HepG2 (cell line): Measurements from ENCODE around the gene SPTBN4. TPM values are rescaled to one million over a fixed set of nuclear protein-coding genes. Genes with fewer than 3 reads are reported as not detected.
A peak's percentile ranks its signal among the peaks of the same experiment; 100 is the strongest.

Experiments used
- BRCA1 ChIP-seq: sonication (generic); formaldehyde crosslinking; IDR thresholded peaks from 2 replicates; pipeline ENCODE4 v1.4.0; 2020; ENCODE audit warnings: missing genetic modification reagents
- CAMTA2 ChIP-seq: sonication (generic); formaldehyde crosslinking; IDR thresholded peaks from 2 replicates; pipeline ENCODE4 v1.4.0; 2020; ENCODE audit warnings: mild to moderate bottlenecking, missing genetic modification reagents, borderline replicate concordance
- CC2D1A ChIP-seq: sonication (generic); formaldehyde crosslinking; IDR thresholded peaks from 2 replicates; pipeline ENCODE4 v1.8.1; 2023; ENCODE audit warnings: mild to moderate bottlenecking, missing genetic modification reagents
- ELF4 ChIP-seq: sonication (generic); formaldehyde crosslinking; IDR thresholded peaks from 2 replicates; pipeline ENCODE4 v1.5.0; 2020; ENCODE audit warnings: missing genetic modification reagents, mild to moderate bottlenecking, moderate library complexity, borderline replicate concordance
- GATAD1 ChIP-seq: IDR thresholded peaks from 2 replicates; pipeline ENCODE4 v1.6.1; 2016; ENCODE audit warnings: missing genetic modification reagents, missing compliant biosample characterization
- KDM2A ChIP-seq: sonication (generic); formaldehyde crosslinking; IDR thresholded peaks from 2 replicates; pipeline ENCODE4 v1.4.0; 2020; ENCODE audit warnings: low read depth, missing genetic modification reagents, borderline replicate concordance
- KDM4B ChIP-seq: sonication (generic); formaldehyde crosslinking; IDR thresholded peaks from 2 replicates; pipeline ENCODE4 v1.4.0; 2020; ENCODE audit warnings: missing genetic modification reagents
- MLLT10 ChIP-seq: sonication (generic); formaldehyde crosslinking; IDR thresholded peaks from 2 replicates; pipeline ENCODE4 v1.4.0; 2020; ENCODE audit warnings: missing genetic modification reagents
- NR2F6 ChIP-seq, 2 experiments: IDR thresholded peaks; 2 replicates each; pipeline ENCODE4 v1.6.1; 2016; ENCODE audit warnings: antibody characterized with exemption in 1 of 2, mild to moderate bottlenecking in 1 of 2
- PHF20 ChIP-seq: sonication (generic); formaldehyde crosslinking; IDR thresholded peaks from 2 replicates; pipeline ENCODE4 v1.5.0; 2020; ENCODE audit warnings: mild to moderate bottlenecking, missing genetic modification reagents
- PHF5A ChIP-seq: IDR thresholded peaks from one replicate; pipeline ENCODE4 v1.6.1; 2018; ENCODE audit warnings: low read depth, missing genetic modification reagents; ENCODE audit not compliant: unreplicated experiment
- RXRA ChIP-seq: sonication (generic); formaldehyde crosslinking; IDR thresholded peaks from 2 replicates; pipeline ENCODE4 v1.5.1; 2020; ENCODE audit warnings: missing genetic modification reagents
- STAT5B ChIP-seq: sonication (generic); formaldehyde crosslinking; IDR thresholded peaks from 2 replicates; pipeline ENCODE4 v1.4.0; 2020; ENCODE audit warnings: missing genetic modification reagents
- TBX2 ChIP-seq: sonication (generic); formaldehyde crosslinking; IDR thresholded peaks from 2 replicates; pipeline ENCODE4 v1.5.0; 2020; ENCODE audit warnings: missing genetic modification reagents, mild to moderate bottlenecking, borderline replicate concordance
- TBX3 ChIP-seq: fragments of 450-650 bp; IDR thresholded peaks from 2 replicates; pipeline ENCODE4 v1.6.1; 2017; ENCODE audit warnings: antibody characterized with exemption, mild to moderate bottlenecking, inconsistent platforms, borderline replicate concordance
- ZNF101 ChIP-seq: sonication (generic); formaldehyde crosslinking; IDR thresholded peaks from 2 replicates; pipeline ENCODE4 v1.4.0; 2020; ENCODE audit warnings: mild to moderate bottlenecking, low read depth, missing genetic modification reagents, borderline replicate concordance
- ZNF224 ChIP-seq: sonication (generic); formaldehyde crosslinking; IDR thresholded peaks from 2 replicates; pipeline ENCODE4 v1.5.0; 2020; ENCODE audit warnings: mild to moderate bottlenecking, missing genetic modification reagents
- ZNF253 ChIP-seq: sonication (generic); formaldehyde crosslinking; IDR thresholded peaks from 2 replicates; pipeline ENCODE4 v1.8.0; 2022; ENCODE audit warnings: mild to moderate bottlenecking, missing genetic modification reagents, borderline replicate concordance
- ZNF30 ChIP-seq: sonication (generic); formaldehyde crosslinking; IDR thresholded peaks from 2 replicates; pipeline ENCODE4 v1.5.0; 2020; ENCODE audit warnings: mild to moderate bottlenecking, missing genetic modification reagents
- ZNF510 ChIP-seq: sonication (generic); formaldehyde crosslinking; IDR thresholded peaks from 2 replicates; pipeline ENCODE4 v1.4.0; 2020; ENCODE audit warnings: low read depth, mild to moderate bottlenecking, missing genetic modification reagents
- ZSCAN31 ChIP-seq: sonication (generic); formaldehyde crosslinking; IDR thresholded peaks from 2 replicates; pipeline ENCODE4 v1.5.0; 2020; ENCODE audit warnings: low read depth, mild to moderate bottlenecking, missing genetic modification reagents
- polyA plus RNA-seq, 8 experiments: library from polyadenylated mRNA; depleted of rRNA in 3 of 8; stranded (reverse) in 7 of 8; unstranded in 1 of 8; fragments of >200 nt; fragmentation: Illumina TruSeq in 4 of 8; extraction: Trizol in 4 of 8; gene quantifications; 2 replicates each; pipeline versions ENCODE4 v1.2.1 to v1.2.3, GENCODE V29; 2011 to 2016; ENCODE audit warnings: low read depth in 4 of 8, missing spikeins in 1 of 8, mixed read lengths in 1 of 8; ENCODE audit not compliant: insufficient read depth in 1 of 8
- total RNA-seq, 5 experiments: library from RNA; depleted of rRNA; stranded (reverse); fragments of >200 nt; fragmentation: Illumina TruSeq; extraction: Trizol; gene quantifications; 2 replicates each; pipeline ENCODE4 v1.2.3, GENCODE V29; 2016; ENCODE audit warnings: low read depth in 1 of 5
- TF ChIP-seq, protein P1 (sequence below): sonication (generic); formaldehyde crosslinking; IDR thresholded peaks from 2 replicates; pipeline ENCODE4 v1.5.0; 2020; ENCODE audit warnings: mild to moderate bottlenecking, missing genetic modification reagents, borderline replicate concordance
- TF ChIP-seq, protein P2 (sequence below): sonication (generic); formaldehyde crosslinking; IDR thresholded peaks from 2 replicates; pipeline ENCODE4 v1.8.0; 2023; ENCODE audit warnings: mild to moderate bottlenecking, missing genetic modification reagents
- TF ChIP-seq, protein P3 (sequence below): IDR thresholded peaks from 2 replicates; pipeline ENCODE4 v1.6.1; 2016; ENCODE audit warnings: missing compliant biosample characterization, missing genetic modification reagents, borderline replicate concordance
- TF ChIP-seq, protein P4 (sequence below): sonication (generic); formaldehyde crosslinking; IDR thresholded peaks from 2 replicates; pipeline ENCODE4 v1.4.0; 2020; ENCODE audit warnings: missing genetic modification reagents

The SPTBN4 gene
- total and polyA plus RNA-seq, 2 of the 13 experiments (the other 11 are each of a cell fraction or from before 2014, with no cell fraction given), result 0.11 TPM

DNA sequence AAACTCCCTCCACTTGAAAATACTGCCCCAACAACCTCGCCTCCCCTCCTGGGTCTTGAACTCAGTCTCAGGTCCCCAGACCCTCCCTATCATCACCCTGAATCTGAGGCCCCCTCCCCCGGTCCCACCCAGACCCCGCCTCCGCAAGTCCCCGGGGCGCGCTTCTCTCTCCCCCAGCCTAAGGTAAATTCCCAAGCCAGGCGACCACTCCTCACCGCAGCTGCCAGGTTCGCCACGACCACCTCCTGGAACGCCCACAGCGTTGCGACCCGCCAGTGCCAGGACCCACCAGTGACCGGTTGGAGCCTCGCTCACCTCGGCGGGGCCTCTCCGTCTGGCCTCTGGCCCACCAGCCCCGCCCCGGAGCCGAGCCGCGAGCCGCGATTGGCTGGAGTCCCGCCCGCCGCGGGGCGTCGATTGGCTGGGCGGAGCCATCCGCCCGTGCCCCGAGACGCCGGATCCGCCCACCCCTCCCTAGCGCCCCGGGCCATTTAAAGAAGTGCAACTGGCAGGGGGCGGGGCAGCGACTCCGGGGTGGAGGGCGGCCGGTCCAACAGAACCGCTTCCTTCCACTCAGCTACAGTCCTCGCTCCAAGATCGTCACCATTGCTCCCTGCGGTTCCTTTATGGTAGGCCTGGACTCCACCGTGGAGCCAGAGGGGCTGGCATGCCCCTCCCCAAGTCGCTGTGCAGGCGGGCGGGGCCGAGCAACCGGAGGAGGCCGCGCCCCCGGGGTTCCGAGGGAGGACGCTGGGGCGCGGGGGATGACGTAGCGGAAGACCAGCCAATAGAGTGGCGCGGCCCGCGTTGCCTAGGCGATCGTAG lies 22.6 kb upstream of the SPTBN4 start, which contains the start of gene SERTAD3 (continued):
- 0 out of 2 replicates have a peak, but pooled peaks have one; percentile 51 for TF ChIP-seq CAMTA2
- TF ChIP-seq ELF4, result no peak
- no peak; the same call in 1 of the 2 replicates for TF ChIP-seq KDM4B
- TF ChIP-seq, protein P1, sequence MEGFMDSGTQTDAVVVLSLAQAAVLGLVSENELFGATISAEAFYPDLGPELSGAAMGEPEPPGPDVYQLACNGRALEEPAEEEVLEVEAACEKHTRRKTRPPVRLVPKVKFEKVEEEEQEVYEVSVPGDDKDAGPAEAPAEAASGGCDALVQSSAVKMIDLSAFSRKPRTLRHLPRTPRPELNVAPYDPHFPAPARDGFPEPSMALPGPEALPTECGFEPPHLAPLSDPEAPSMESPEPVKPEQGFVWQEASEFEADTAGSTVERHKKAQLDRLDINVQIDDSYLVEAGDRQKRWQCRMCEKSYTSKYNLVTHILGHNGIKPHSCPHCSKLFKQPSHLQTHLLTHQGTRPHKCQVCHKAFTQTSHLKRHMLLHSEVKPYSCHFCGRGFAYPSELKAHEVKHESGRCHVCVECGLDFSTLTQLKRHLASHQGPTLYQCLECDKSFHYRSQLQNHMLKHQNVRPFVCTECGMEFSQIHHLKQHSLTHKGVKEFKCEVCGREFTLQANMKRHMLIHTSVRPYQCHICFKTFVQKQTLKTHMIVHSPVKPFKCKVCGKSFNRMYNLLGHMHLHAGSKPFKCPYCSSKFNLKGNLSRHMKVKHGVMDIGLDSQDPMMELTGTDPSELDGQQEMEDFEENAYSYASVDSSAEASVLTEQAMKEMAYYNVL (CRISPR knock-in tag), result peak; percentile 52
- TF ChIP-seq STAT5B (CRISPR knock-in tag), result no peak
- 0 out of 2 replicates have a peak, but pooled peaks have one; percentile 77 for TF ChIP-seq KDM2A (CRISPR knock-in tag)
- TF ChIP-seq PHF5A, result peak; percentile 43
- TF ChIP-seq PHF20 (CRISPR knock-in tag), result peak; percentile 39; the same call in 1 of the 2 replicates
- no peak for TF ChIP-seq ZNF30 (CRISPR knock-in tag)
- TF ChIP-seq ZNF253 (CRISPR knock-in tag), result no peak
- no peak for TF ChIP-seq MLLT10 (CRISPR knock-in tag)
- TF ChIP-seq, protein P2, sequence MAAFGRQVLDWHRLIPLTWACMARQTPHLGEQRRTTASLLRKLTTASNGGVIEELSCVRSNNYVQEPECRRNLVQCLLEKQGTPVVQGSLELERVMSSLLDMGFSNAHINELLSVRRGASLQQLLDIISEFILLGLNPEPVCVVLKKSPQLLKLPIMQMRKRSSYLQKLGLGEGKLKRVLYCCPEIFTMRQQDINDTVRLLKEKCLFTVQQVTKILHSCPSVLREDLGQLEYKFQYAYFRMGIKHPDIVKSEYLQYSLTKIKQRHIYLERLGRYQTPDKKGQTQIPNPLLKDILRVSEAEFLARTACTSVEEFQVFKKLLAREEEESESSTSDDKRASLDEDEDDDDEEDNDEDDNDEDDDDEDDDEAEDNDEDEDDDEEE, result no peak
- TF ChIP-seq RXRA (CRISPR knock-in tag), result peak; percentile 63
- TF ChIP-seq GATAD1 (CRISPR knock-in tag), result peak; percentile 68
- TF ChIP-seq NR2F6 (IDR thresholded peaks at IDR 0.05), result no peak
- TF ChIP-seq NR2F6 (CRISPR knock-in tag; IDR thresholded peaks at IDR 0.05), result no peak
- no peak for TF ChIP-seq ZNF224
- TF ChIP-seq TBX3, result no peak
- TF ChIP-seq, protein P3, sequence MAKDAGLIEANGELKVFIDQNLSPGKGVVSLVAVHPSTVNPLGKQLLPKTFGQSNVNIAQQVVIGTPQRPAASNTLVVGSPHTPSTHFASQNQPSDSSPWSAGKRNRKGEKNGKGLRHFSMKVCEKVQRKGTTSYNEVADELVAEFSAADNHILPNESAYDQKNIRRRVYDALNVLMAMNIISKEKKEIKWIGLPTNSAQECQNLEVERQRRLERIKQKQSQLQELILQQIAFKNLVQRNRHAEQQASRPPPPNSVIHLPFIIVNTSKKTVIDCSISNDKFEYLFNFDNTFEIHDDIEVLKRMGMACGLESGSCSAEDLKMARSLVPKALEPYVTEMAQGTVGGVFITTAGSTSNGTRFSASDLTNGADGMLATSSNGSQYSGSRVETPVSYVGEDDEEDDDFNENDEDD, result peak; percentile 35; the same call in 1 of the 2 replicates
- no peak for TF ChIP-seq BRCA1 (CRISPR knock-in tag)
- no peak for TF ChIP-seq ZNF510 (CRISPR knock-in tag)
- TF ChIP-seq ZSCAN31 (CRISPR knock-in tag), result no peak
- TF ChIP-seq TBX2 (CRISPR knock-in tag), result no peak
- no peak; the same call in 1 of the 2 replicates for TF ChIP-seq ZNF101
- TF ChIP-seq, protein P4, sequence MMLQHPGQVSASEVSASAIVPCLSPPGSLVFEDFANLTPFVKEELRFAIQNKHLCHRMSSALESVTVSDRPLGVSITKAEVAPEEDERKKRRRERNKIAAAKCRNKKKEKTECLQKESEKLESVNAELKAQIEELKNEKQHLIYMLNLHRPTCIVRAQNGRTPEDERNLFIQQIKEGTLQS, result no peak
- no peak for TF ChIP-seq CC2D1A (CRISPR knock-in tag)
